GM08714 (cell line): ENCODE measurements around the gene DLG2.

Experiments used
- H3K4me3 ChIP-seq: fragments of 200-500 bp; sonication (Bioruptor generic); 2 replicates; pipeline ENCODE4 v1.5.1; 2014; ENCODE audit warnings: mild to moderate bottlenecking, low read length, inconsistent platforms
- ZNF274 ChIP-seq: IDR thresholded peaks from 2 replicates; pipeline ENCODE4 v1.6.1; 2012; ENCODE audit warnings: mild to moderate bottlenecking, low read depth, low read length

Gene DLG2

GRCh38 chr11:83862691-83863090 is 1764.5 kb downstream of the DLG2 start:
- no peak for TF ChIP-seq ZNF274
- no peak overlapping the region for H3K4me3 ChIP-seq

GRCh38 chr11:83862033-83862432 is 1765.1 kb downstream of the DLG2 start:
- H3K4me3 ChIP-seq, result no peak overlapping the region
- TF ChIP-seq ZNF274, result no peak

- no peak for TF ChIP-seq ZNF274
Observed at GRCh38 chr11:83858694-83859093, 1768.5 kb downstream of the DLG2 start.

GRCh38 chr11:83855237-83855636 is 1771.9 kb downstream of the DLG2 start:
- no peak overlapping the region for H3K4me3 ChIP-seq
- no peak for TF ChIP-seq ZNF274

More at GRCh38 chr11:83858694-83859093, 1768.5 kb downstream of the DLG2 start:
- H3K4me3 ChIP-seq, result no peak overlapping the region

GRCh38 chr11:83852775-83853442 is 1774.2 kb downstream of the DLG2 start:
- H3K4me3 ChIP-seq, result no peak overlapping the region
- TF ChIP-seq ZNF274, result no peak

GRCh38 chr11:83852012-83852411 is 1775.1 kb downstream of the DLG2 start:
- TF ChIP-seq ZNF274, result no peak
- H3K4me3 ChIP-seq, result no peak overlapping the region

GRCh38 chr11:83847467-83848034 is 1779.6 kb downstream of the DLG2 start:
- no peak for TF ChIP-seq ZNF274
- H3K4me3 ChIP-seq, result no peak overlapping the region

GRCh38 chr11:83845797-83846196 is 1781.3 kb downstream of the DLG2 start:
- no peak for TF ChIP-seq ZNF274
- H3K4me3 ChIP-seq, result no peak overlapping the region

GRCh38 chr11:83840326-83840725 is 1786.8 kb downstream of the DLG2 start:
- no peak for TF ChIP-seq ZNF274
- H3K4me3 ChIP-seq, result no peak overlapping the region

- H3K4me3 ChIP-seq, result no peak overlapping the region
- TF ChIP-seq ZNF274, result no peak
Observed at GRCh38 chr11:83836883-83837654, 1790.1 kb downstream of the DLG2 start.

- H3K4me3 ChIP-seq, result no peak overlapping the region
- no peak for TF ChIP-seq ZNF274
Observed at GRCh38 chr11:83836065-83836464, 1791.1 kb downstream of the DLG2 start.

- TF ChIP-seq ZNF274, result no peak
- no peak overlapping the region for H3K4me3 ChIP-seq
Observed at GRCh38 chr11:83835423-83835822, 1791.7 kb downstream of the DLG2 start.

GRCh38 chr11:83831929-83832328 is 1795.2 kb downstream of the DLG2 start:
- TF ChIP-seq ZNF274, result no peak
- no peak overlapping the region for H3K4me3 ChIP-seq

- no peak overlapping the region for H3K4me3 ChIP-seq
Observed at GRCh38 chr11:83827940-83828554, 1799.1 kb downstream of the DLG2 start.

More at GRCh38 chr11:83827940-83828554, 1799.1 kb downstream of the DLG2 start:
- no peak for TF ChIP-seq ZNF274
